Central memory CD4-positive, alpha-beta T cell (primary cell): ENCODE data around the gene TNFRSF1B.

Experiments
- DNase-seq: peaks from one replicate; pipeline ENCODE4 v3.0.0; 2022

TNFRSF1B gene

GRCh38 chr1:12176298-12177118 is 9.7 kb downstream of the TNFRSF1B start:
- DNase-seq: no peak

GRCh38 chr1:12177156-12177998 is 10.6 kb downstream of the TNFRSF1B start:
- DNase-seq: no peak

DNA sequence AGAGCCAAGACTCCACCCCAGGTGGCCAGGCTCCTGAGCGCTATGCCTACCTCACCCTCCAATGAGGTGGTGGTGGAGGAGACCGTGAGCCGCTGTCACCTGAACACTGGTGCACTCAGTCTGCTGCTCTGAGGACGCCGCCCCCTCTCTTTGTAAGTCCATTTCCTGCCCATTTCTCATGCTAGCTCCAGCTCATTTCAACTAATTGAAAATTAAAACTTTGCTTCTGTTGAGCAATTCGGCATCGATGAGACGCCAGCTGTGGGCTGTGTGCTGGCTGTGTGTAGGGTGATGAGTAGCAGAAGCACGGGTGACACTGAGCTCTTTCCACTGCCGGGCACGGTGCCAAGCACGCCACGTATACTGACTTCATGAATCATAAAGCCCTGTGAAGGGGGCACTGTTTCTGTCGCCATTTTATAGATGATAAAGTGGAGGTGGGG is 11.2 kb downstream of the TNFRSF1B start:
- DNase-seq: peak; percentile 94

DNA sequence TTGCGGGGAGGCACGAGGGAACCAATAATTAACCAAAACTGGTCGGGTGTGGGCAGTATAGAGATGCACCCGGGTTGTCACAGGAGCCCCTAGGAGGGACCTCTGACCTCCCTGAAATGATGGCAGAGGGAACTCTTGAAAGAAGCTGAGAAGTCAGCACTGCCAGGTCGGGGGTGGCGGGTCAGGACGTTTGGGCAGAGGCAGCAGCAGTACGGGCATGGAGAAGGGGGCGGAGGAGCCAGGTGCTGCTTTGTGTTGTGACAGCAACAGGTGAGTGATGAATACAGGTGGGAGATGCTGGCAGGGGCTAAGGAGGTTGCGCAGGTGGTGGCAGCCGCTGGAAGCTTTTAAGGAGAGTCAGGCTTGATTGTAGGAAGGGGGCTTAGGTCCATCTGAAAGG is 11.7 kb downstream of the TNFRSF1B start:
- no peak for DNase-seq

DNA sequence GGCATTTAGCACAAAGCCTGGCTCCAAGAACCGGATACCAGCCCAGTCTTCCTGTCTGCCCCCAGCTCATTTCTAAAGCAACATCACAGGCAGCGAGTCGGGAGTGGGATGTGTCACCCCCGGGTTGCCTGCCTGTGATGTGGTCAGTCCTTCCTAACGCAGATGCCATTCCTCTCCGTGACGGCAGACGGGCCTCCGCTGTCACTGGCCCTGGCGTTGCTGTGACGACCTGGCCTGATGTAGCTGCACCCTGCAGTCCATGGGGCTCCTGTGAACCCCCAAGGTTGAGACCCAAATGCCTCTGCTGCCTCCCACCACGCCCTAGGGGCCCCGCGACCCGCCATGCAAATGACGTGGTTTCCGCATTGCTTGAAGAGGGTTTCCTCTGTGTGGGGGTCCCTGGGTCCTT is 12.3 kb downstream of the TNFRSF1B start:
- peak; percentile 94 for DNase-seq

DNA sequence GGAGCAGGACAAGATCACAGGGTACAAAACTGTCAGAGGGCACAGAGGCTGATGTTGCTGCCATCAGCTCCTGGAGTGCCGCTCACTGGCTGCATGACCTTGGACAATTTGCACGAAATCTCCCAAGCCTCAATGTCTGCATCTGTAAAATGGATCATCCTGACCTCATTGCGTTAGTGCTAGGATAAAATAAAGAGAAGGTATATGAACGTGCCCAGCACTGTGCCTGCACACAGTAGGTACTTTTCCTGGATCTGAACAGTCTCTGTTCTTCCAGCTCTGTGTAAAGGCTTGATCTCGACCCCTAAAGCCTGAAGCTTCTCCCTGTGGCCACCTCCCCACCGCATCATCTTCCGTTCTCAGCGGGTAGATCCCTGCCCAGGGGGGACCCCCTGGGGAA is 12.9 kb downstream of the TNFRSF1B start:
- no peak for DNase-seq

GRCh38 chr1:12180315-12180714 is 13.5 kb downstream of the TNFRSF1B start:
- no peak for DNase-seq

- no peak for DNase-seq
These were observed 14.1 kb downstream of the TNFRSF1B start for GRCh38 chr1:12180903-12181302.

DNA sequence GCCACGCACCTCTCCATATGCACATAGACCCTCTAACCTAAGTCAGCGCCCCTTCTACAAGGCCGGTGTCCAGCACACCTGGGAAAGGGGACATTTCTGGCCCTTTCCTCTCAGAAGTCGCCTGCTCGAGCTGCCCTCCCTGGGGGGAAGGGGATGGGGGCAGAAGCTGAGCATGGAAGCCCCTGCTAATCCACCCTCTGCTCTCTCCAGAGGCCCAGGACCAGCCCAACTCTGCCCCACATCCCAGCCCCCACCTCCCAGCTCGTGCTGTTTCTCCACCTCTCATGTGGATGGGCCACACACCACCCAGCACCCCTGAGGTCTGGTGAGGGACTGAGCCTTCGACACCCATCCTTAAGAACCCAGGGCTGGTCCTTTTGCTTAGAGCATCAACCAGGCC is 14.8 kb downstream of the TNFRSF1B start:
- DNase-seq: no peak

GRCh38 chr1:12182410-12182984 is 15.7 kb downstream of the TNFRSF1B start:
- DNase-seq: no peak

DNA sequence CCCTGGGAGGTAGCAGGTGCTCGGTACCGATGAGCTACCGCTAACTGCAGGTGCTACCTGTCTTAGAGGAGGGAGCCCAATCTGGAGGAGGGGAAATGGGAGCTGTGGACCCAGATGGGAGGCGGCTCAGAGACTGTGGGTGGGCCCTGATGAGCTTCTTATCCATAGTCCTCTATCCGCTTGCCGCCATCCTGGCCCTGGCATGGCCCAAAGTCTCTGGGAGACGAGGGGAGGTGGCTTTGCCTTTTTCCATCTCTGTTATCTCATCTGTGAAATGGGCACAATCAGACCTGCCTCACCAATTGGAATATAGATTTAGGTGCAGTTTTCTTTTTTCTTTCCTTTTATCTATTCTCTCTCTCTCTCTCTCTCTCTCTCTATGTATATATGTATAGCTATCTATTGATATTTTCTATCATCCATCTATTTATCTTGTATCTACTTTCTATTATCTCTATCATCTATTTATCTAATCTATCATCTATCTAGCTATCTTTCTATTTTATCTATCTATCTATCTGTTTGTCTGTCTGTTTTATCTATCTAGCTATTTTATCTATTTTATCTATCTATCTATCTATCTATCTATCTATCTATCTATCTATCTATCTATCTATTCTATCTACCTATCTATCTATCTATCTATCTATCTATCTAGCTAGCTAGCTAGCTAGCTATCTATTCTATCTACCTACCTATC is 16.5 kb downstream of the TNFRSF1B start:
- no peak for DNase-seq

- DNase-seq: no peak
These were observed 17.4 kb downstream of the TNFRSF1B start for GRCh38 chr1:12184008-12184681.

DNA sequence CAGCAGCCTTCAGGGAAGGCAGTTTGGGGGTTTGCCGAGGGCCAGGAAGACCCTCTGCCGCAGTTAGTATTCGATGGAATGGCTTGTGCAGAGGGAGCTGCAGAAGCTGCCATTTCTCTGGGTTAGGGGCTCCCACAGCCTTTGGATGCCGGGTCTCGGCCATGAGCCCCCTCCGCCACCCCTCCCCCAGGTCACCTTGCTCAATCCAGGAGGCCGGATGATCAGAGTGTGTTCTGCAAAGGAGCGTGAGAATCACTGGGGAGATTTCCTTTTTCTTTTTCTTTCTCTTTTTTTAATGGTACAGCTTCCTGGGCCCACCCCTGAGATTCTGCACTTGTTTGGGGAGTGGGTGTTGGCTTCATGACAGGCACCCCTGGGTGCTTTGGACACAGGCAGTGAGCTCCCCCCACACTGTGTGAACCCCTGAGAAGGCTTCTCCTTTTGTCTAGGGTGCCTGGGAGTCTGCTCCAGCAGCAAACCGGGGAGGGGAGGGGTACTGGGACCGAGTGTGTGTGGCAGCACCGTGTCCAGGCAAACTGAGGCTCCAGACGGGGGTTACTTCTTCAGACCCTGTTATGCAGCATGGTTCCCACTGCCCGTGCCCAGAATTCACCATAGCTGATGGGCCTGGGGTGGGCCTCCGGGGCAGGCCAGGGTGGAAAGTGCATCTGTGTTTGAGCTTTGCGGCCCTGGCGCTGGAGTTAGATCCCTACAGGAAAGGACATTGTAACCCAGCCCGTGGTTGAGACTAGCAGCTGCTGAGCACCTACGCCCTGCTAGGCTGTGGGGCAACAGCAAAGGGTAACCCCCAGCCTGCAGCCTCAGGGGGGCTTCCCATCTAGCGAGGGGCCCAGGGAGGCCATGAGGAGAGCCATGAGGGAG is 18.5 kb downstream of the TNFRSF1B start:
- no peak for DNase-seq

GRCh38 chr1:12185918-12186678 is 19.3 kb downstream of the TNFRSF1B start:
- DNase-seq: no peak

- DNase-seq: no peak
These were observed 19.8 kb downstream of the TNFRSF1B start for GRCh38 chr1:12186679-12186985.

DNA sequence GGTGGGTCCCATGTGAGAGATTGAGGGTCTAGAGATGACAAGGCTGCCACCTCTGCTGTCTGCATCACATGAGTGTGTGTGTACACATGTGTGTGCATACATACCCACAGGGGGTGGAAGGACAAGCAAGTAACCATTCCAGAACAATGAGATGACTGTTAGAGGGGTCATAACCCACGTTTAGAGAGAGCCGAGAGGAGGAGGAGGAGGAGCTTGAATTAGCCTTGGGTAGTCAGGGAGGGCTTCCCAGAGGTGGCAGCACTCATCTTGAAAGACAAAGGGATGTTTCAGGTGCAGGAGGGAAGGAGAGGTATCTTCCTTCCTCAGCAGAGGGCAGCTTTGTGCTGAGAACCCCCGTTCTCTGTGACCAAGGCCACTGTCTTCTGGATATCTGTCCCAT is 21.3 kb downstream of the TNFRSF1B start:
- no peak for DNase-seq

DNA sequence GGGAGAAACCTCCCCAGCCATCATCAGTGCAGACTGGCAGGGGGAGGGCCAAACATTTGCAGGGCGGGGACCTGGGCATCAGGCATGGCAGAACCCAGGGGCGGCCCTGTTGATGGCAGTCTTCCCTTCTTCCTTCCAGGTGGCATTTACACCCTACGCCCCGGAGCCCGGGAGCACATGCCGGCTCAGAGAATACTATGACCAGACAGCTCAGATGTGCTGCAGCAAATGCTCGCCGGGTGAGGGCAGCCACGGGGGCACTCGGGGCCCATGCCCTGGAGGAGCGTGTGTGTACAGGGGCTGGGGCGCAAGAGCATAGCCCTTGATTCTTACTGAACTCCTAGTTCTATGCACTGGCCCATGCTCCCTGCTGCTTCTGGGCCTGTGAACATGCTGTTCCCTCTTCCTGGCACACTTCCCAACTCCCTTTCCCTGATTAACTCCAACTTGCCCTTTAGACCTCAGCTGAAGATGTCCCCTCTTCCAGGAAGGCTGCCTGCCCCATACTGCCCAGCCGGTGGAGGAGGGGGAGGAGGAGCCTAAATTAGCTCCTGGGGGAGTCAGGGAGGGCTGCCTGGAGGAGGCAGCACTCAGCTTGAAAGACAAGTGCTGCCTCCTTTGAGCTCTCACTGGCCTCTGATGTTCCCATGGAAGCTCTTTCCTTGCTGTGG is 22.0 kb downstream of the TNFRSF1B start:
- no peak for DNase-seq

- DNase-seq: no peak
These were observed 22.5 kb downstream of the TNFRSF1B start for GRCh38 chr1:12189328-12189682.

DNA sequence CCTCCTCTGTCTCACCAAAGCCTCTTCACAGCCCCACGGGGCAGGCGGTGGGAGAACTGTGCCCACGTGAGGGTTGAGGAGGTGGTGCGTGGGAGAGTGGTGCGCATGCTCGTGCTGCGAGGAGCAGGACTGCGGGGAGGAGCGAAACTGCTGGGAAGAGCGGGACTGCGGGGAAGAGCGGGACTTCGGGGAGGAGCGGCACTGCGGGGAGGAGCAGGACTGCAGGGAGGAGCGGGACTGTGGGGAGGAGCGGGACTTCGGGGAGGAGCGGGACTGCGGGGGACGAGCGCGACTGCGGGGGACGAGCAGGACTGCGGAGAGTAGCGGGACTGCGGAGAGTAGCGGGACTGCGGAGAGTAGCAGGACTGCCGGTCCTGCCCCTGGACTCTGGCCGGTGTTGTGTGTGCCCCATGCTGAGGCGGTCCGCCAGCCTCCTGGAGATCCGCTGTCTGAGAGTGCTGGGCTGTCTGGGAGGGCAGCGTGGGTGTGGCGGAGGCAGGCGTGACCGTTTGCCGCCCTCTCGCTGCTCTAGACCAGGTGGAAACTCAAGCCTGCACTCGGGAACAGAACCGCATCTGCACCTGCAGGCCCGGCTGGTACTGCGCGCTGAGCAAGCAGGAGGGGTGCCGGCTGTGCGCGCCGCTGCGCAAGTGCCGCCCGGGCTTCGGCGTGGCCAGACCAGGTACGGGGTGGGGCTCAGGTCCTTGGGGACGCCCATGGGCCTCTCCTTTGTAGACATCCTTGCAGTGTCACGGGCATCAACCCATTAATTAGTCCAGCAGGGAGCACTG is 24.6 kb downstream of the TNFRSF1B start:
- no peak for DNase-seq
